ENCODE measurements around the gene MXRA7. TPM values are rescaled to one million over a fixed set of nuclear protein-coding genes. Genes with fewer than 3 reads are reported as not detected.

The MXRA7 gene
- total RNA-seq (121 TPM), polyA plus RNA-seq (ENCODE audit: insufficient read depth in 1 of 8, insufficient read length in 8 of 8, low replicate concordance in 1 of 8) (100 to 1,000 TPM; 106 to 172 (median 135) TPM)
- long read RNA-seq, donor 1, full-length matches to known transcripts = 19 of 19 reads
- long read RNA-seq, donor 1, partial matches to known transcripts = 0 of 19 reads
- long read RNA-seq, donor 1, other reads (novel, unspliced or antisense) = 0 of 19 reads
- long read RNA-seq, donor 2, full-length matches to known transcripts = 4 of 4 reads
- long read RNA-seq, donor 2, partial matches to known transcripts = 0 of 4 reads
- long read RNA-seq, donor 2, other reads (novel, unspliced or antisense) = 0 of 4 reads
- long read RNA-seq, donor 3, full-length matches to known transcripts = 39 of 39 reads
- long read RNA-seq, donor 3, partial matches to known transcripts = 0 of 39 reads
- long read RNA-seq, donor 3, other reads (novel, unspliced or antisense) = 0 of 39 reads
- long read RNA-seq, donor 4, full-length matches to known transcripts = 32 of 32 reads
- long read RNA-seq, donor 4, partial matches to known transcripts = 0 of 32 reads
- long read RNA-seq, donor 4, other reads (novel, unspliced or antisense) = 0 of 32 reads
- long read RNA-seq, donor 5, full-length matches to known transcripts = 111 of 118 reads
- long read RNA-seq, donor 5, partial matches to known transcripts = 7 of 118 reads
- long read RNA-seq, donor 5, other reads (novel, unspliced or antisense) = 0 of 118 reads
- long read RNA-seq, donor 6, full-length matches to known transcripts = 61 of 72 reads
- long read RNA-seq, donor 6, partial matches to known transcripts = 11 of 72 reads
- long read RNA-seq, donor 6, other reads (novel, unspliced or antisense) = 0 of 72 reads
- long read RNA-seq, donor 7, full-length matches to known transcripts = 55 of 55 reads
- long read RNA-seq, donor 7, partial matches to known transcripts = 0 of 55 reads
- long read RNA-seq, donor 7, other reads (novel, unspliced or antisense) = 0 of 55 reads
- long read RNA-seq, donor 8, full-length matches to known transcripts = 25 of 25 reads
- long read RNA-seq, donor 8, partial matches to known transcripts = 0 of 25 reads
- long read RNA-seq, donor 8, other reads (novel, unspliced or antisense) = 0 of 25 reads
- long read RNA-seq, donor 9, full-length matches to known transcripts = 30 of 30 reads
- long read RNA-seq, donor 9, partial matches to known transcripts = 0 of 30 reads
- long read RNA-seq, donor 9, other reads (novel, unspliced or antisense) = 0 of 30 reads
- long read RNA-seq, donor 10, full-length matches to known transcripts = 106 of 112 reads
- long read RNA-seq, donor 10, partial matches to known transcripts = 6 of 112 reads
- long read RNA-seq, donor 10, other reads (novel, unspliced or antisense) = 0 of 112 reads
- long read RNA-seq, donor 11, full-length matches to known transcripts = 41 of 41 reads
- long read RNA-seq, donor 11, partial matches to known transcripts = 0 of 41 reads
- long read RNA-seq, donor 11, other reads (novel, unspliced or antisense) = 0 of 41 reads

GRCh38 chr17:76710863-76711611, at the start of gene MXRA7:
Gene MXRA7 (minus strand): TSS chr17:76710965. CDS start chr17:76710946, 19 bp downstream.
- peak within 1 kb of the TSS; percentile 96 for H3K27ac ChIP-seq (ENCODE audit: low read length)
- peaks cover 22% of the 10 kb centered on the region for H3K36me3 ChIP-seq (ENCODE audit: control insufficient read depth, insufficient read depth, low read length)
- no peaks in the 10 kb centered on the region for H3K9me3 ChIP-seq (replicated peaks; ENCODE audit: control insufficient read depth, low read depth, low read length)
- WGBS (ENCODE audit: insufficient coverage) = 1% methylated on average over 44 of the region's 56 CpGs
- peak; percentile 84 for DNase-seq
- H3K4me1 ChIP-seq (ENCODE audit: control insufficient read depth, insufficient read depth, low read length) = peaks cover 37% of the 10 kb centered on the region
- no peaks in the 10 kb centered on the region for H3K27me3 ChIP-seq (ENCODE audit: control insufficient read depth, insufficient read depth, low read length)
- peak within 1 kb of the TSS; percentile 70 for H3K4me3 ChIP-seq (ENCODE audit: low read length)

- H3K27ac ChIP-seq (ENCODE audit: low read length) = no peak overlapping the region
- H3K4me3 ChIP-seq (ENCODE audit: low read length) = no peak overlapping the region
- no peaks in the 10 kb centered on the region for H3K9me3 ChIP-seq (replicated peaks; ENCODE audit: control insufficient read depth, low read depth, low read length)
- 93% methylated on average over 2 of the region's 3 CpGs for WGBS (ENCODE audit: insufficient coverage)
- peaks cover 49% of the 10 kb centered on the region for H3K36me3 ChIP-seq (ENCODE audit: control insufficient read depth, insufficient read depth, low read length)
- DNase-seq = no peak
- H3K4me1 ChIP-seq (ENCODE audit: control insufficient read depth, insufficient read depth, low read length) = no peaks in the 10 kb centered on the region
- no peaks in the 10 kb centered on the region for H3K27me3 ChIP-seq (ENCODE audit: control insufficient read depth, insufficient read depth, low read length)
These were observed 47.8 kb upstream of the MXRA7 start for GRCh38 chr17:76758570-76758969.

GRCh38 chr17:76757256-76757655, 46.5 kb upstream of the MXRA7 start:
- no peaks in the 10 kb centered on the region for H3K27me3 ChIP-seq (ENCODE audit: control insufficient read depth, insufficient read depth, low read length)
- WGBS (ENCODE audit: insufficient coverage) = 92% methylated on average over 3 of the region's 5 CpGs
- DNase-seq = no peak
- no peaks in the 10 kb centered on the region for H3K9me3 ChIP-seq (replicated peaks; ENCODE audit: control insufficient read depth, low read depth, low read length)
- H3K4me1 ChIP-seq (ENCODE audit: control insufficient read depth, insufficient read depth, low read length) = no peaks in the 10 kb centered on the region
- no peak overlapping the region for H3K27ac ChIP-seq (ENCODE audit: low read length)
- H3K36me3 ChIP-seq (ENCODE audit: control insufficient read depth, insufficient read depth, low read length) = peaks cover 51% of the 10 kb centered on the region
- no peak overlapping the region for H3K4me3 ChIP-seq (ENCODE audit: low read length)

GRCh38 chr17:76755285-76755684, 44.5 kb upstream of the MXRA7 start:
- peaks cover 49% of the 10 kb centered on the region for H3K36me3 ChIP-seq (ENCODE audit: control insufficient read depth, insufficient read depth, low read length)
- no peak for DNase-seq
- no peaks in the 10 kb centered on the region for H3K27me3 ChIP-seq (ENCODE audit: control insufficient read depth, insufficient read depth, low read length)
- H3K4me1 ChIP-seq (ENCODE audit: control insufficient read depth, insufficient read depth, low read length) = no peaks in the 10 kb centered on the region
- no CpG with 5 or more reads among the region's 2 CpGs for WGBS (ENCODE audit: insufficient coverage)
- H3K4me3 ChIP-seq (ENCODE audit: low read length) = no peak overlapping the region
- no peaks in the 10 kb centered on the region for H3K9me3 ChIP-seq (replicated peaks; ENCODE audit: control insufficient read depth, low read depth, low read length)
- no peak overlapping the region for H3K27ac ChIP-seq (ENCODE audit: low read length)

- Histone ChIP-seq H3K9me3 (replicated peaks; ENCODE audit: control insufficient read depth, low read depth, low read length) (no peaks in the 10 kb centered on the region), H3K36me3 (ENCODE audit: control insufficient read depth, insufficient read depth, low read length) (peaks cover 48% of the 10 kb centered on the region), H3K27me3 (ENCODE audit: control insufficient read depth, insufficient read depth, low read length) (no peaks in the 10 kb centered on the region), H3K4me3 (ENCODE audit: low read length) (no peak overlapping the region), H3K27ac (ENCODE audit: low read length) (no peak overlapping the region), H3K4me1 (ENCODE audit: control insufficient read depth, insufficient read depth, low read length) (no peaks in the 10 kb centered on the region)
- 90% methylated on average over 7 of the region's 12 CpGs for WGBS (ENCODE audit: insufficient coverage)
- no peak for DNase-seq
These were observed 42.5 kb upstream of the MXRA7 start for GRCh38 chr17:76753061-76753961.

GRCh38 chr17:76752006-76752405, 41.2 kb upstream of the MXRA7 start:
- H3K9me3 ChIP-seq (replicated peaks; ENCODE audit: control insufficient read depth, low read depth, low read length) = no peaks in the 10 kb centered on the region
- H3K4me3 ChIP-seq (ENCODE audit: low read length) = no peak overlapping the region
- no peaks in the 10 kb centered on the region for H3K27me3 ChIP-seq (ENCODE audit: control insufficient read depth, insufficient read depth, low read length)
- peaks cover 2% of the 10 kb centered on the region for H3K4me1 ChIP-seq (ENCODE audit: control insufficient read depth, insufficient read depth, low read length)
- H3K36me3 ChIP-seq (ENCODE audit: control insufficient read depth, insufficient read depth, low read length) = peaks cover 54% of the 10 kb centered on the region
- WGBS (ENCODE audit: insufficient coverage) = 100% methylated on average over 2 of the region's 4 CpGs
- DNase-seq = no peak
- H3K27ac ChIP-seq (ENCODE audit: low read length) = no peak overlapping the region

GRCh38 chr17:76751416-76751993, 40.7 kb upstream of the MXRA7 start:
- DNase-seq = no peak
- Histone ChIP-seq H3K4me3 (ENCODE audit: low read length) (no peak overlapping the region), H3K36me3 (ENCODE audit: control insufficient read depth, insufficient read depth, low read length) (peaks cover 56% of the 10 kb centered on the region), H3K4me1 (ENCODE audit: control insufficient read depth, insufficient read depth, low read length) (peaks cover 2% of the 10 kb centered on the region), H3K9me3 (replicated peaks; ENCODE audit: control insufficient read depth, low read depth, low read length) (peaks cover under 1% of the 10 kb centered on the region), H3K27me3 (ENCODE audit: control insufficient read depth, insufficient read depth, low read length) (no peaks in the 10 kb centered on the region), H3K27ac (ENCODE audit: low read length) (no peak overlapping the region)
- no CpG with 5 or more reads among the region's 3 CpGs for WGBS (ENCODE audit: insufficient coverage)

- Histone ChIP-seq H3K4me3 (ENCODE audit: low read length) (no peak overlapping the region), H3K4me1 (ENCODE audit: control insufficient read depth, insufficient read depth, low read length) (peaks cover 2% of the 10 kb centered on the region), H3K27ac (ENCODE audit: low read length) (no peak overlapping the region), H3K9me3 (replicated peaks; ENCODE audit: control insufficient read depth, low read depth, low read length) (peaks cover 2% of the 10 kb centered on the region), H3K36me3 (ENCODE audit: control insufficient read depth, insufficient read depth, low read length) (peaks cover 62% of the 10 kb centered on the region), H3K27me3 (ENCODE audit: control insufficient read depth, insufficient read depth, low read length) (no peaks in the 10 kb centered on the region)
- no peak for DNase-seq
- WGBS (ENCODE audit: insufficient coverage) = no CpG with 5 or more reads among the region's 1 CpG
These were observed 37.9 kb upstream of the MXRA7 start for GRCh38 chr17:76748657-76749056.

Measured in muscle of leg (tissue), 16 donors.